ENCODE measurements around the gene TMEM209. TPM values are rescaled to one million over a fixed set of nuclear protein-coding genes. Genes with fewer than 3 reads are reported as not detected.

TMEM209 gene
- total RNA-seq, 2 donors from 2014 or later: 46.1 to 58.2 TPM

GRCh38 chr7:130143334-130143732, 61.9 kb downstream of the TMEM209 start:
- ATAC-seq (replicated peaks in 1 of 2) (no peak), DNase-seq (no peak)
- no peaks in the 10 kb centered on the region for H3K36me3 Mint-ChIP-seq (ENCODE audit: insufficient read depth in 2 of 2)
- peaks cover 4% of the 10 kb centered on the region for H3K4me1 Mint-ChIP-seq (ENCODE audit: low read depth)
- peaks cover 13% of the 10 kb centered on the region for H3K27me3 Mint-ChIP-seq (ENCODE audit: low read depth)
- no peaks in the 10 kb centered on the region for H3K9me3 Mint-ChIP-seq
- no peak overlapping the region for H3K27ac Mint-ChIP-seq
- H3K4me3 Mint-ChIP-seq: no peak overlapping the region

- Mint-ChIP-seq H3K4me3 (no peak overlapping the region), H3K36me3 (ENCODE audit: insufficient read depth in 2 of 2) (no peaks in the 10 kb centered on the region), H3K27me3 (ENCODE audit: low read depth) (peaks cover 9% of the 10 kb centered on the region), H3K4me1 (ENCODE audit: low read depth) (peaks cover 4% of the 10 kb centered on the region), H3K9me3 (no peaks in the 10 kb centered on the region), H3K27ac (no peak overlapping the region)
- DNase-seq (no peak), ATAC-seq (replicated peaks in 1 of 2) (no peak)
Observed at GRCh38 chr7:130142654-130143333, 62.4 kb downstream of the TMEM209 start.

GRCh38 chr7:130141884-130142653, 63.1 kb downstream of the TMEM209 start:
- no peak for ATAC-seq (replicated peaks in 1 of 2)
- Mint-ChIP-seq H3K9me3 (no peaks in the 10 kb centered on the region), H3K4me3 (peak overlapping the region; percentile 57 to 74)

GRCh38 chr7:130141161-130141883, 63.9 kb downstream of the TMEM209 start:
- ATAC-seq (replicated peaks in 1 of 2) (peak; percentile 50 to 61), DNase-seq (no peak)
- no peak overlapping the region for H3K27ac Mint-ChIP-seq
- H3K4me3 Mint-ChIP-seq: peak overlapping the region; percentile 57 to 74
- H3K4me1 Mint-ChIP-seq (ENCODE audit: low read depth): peaks cover 12% of the 10 kb centered on the region
- peaks cover 9% of the 10 kb centered on the region for H3K27me3 Mint-ChIP-seq (ENCODE audit: low read depth)
- H3K36me3 Mint-ChIP-seq (ENCODE audit: insufficient read depth in 2 of 2): no peaks in the 10 kb centered on the region
- no peaks in the 10 kb centered on the region for H3K9me3 Mint-ChIP-seq

More at GRCh38 chr7:130141884-130142653, 63.1 kb downstream of the TMEM209 start:
- Mint-ChIP-seq H3K27me3 (ENCODE audit: low read depth) (peaks cover 9% of the 10 kb centered on the region), H3K4me1 (ENCODE audit: low read depth) (peaks cover 5% of the 10 kb centered on the region), H3K27ac (no peak overlapping the region), H3K36me3 (ENCODE audit: insufficient read depth in 2 of 2) (no peaks in the 10 kb centered on the region)
- DNase-seq: no peak

GRCh38 chr7:130140551-130141160, 64.5 kb downstream of the TMEM209 start:
- H3K36me3 Mint-ChIP-seq (ENCODE audit: insufficient read depth in 2 of 2): no peaks in the 10 kb centered on the region
- peaks cover 9% of the 10 kb centered on the region for H3K27me3 Mint-ChIP-seq (ENCODE audit: low read depth)
- ATAC-seq (replicated peaks in 1 of 2) (no peak), DNase-seq (no peak)
- H3K4me1 Mint-ChIP-seq (ENCODE audit: low read depth): peaks cover 19% of the 10 kb centered on the region
- peak overlapping the region; percentile 57 to 74 for H3K4me3 Mint-ChIP-seq
- H3K9me3 Mint-ChIP-seq: no peaks in the 10 kb centered on the region
- no peak overlapping the region for H3K27ac Mint-ChIP-seq

- H3K27ac Mint-ChIP-seq: no peak overlapping the region
- no peaks in the 10 kb centered on the region for H3K36me3 Mint-ChIP-seq (ENCODE audit: insufficient read depth in 2 of 2)
- H3K4me3 Mint-ChIP-seq: no peak overlapping the region
- peaks cover 23% of the 10 kb centered on the region for H3K4me1 Mint-ChIP-seq (ENCODE audit: low read depth)
- no peak for ATAC-seq (replicated peaks in 1 of 2)
- no peaks in the 10 kb centered on the region for H3K9me3 Mint-ChIP-seq
- peaks cover 9% of the 10 kb centered on the region for H3K27me3 Mint-ChIP-seq (ENCODE audit: low read depth)
- DNase-seq: no peak
Observed at GRCh38 chr7:130139193-130139960, 65.8 kb downstream of the TMEM209 start.

- H3K27ac Mint-ChIP-seq: no peak overlapping the region
- DNase-seq (no peak), ATAC-seq (replicated peaks in 1 of 2) (no peak)
- H3K36me3 Mint-ChIP-seq (ENCODE audit: insufficient read depth in 2 of 2): no peaks in the 10 kb centered on the region
- no peak overlapping the region for H3K4me3 Mint-ChIP-seq
- H3K4me1 Mint-ChIP-seq (ENCODE audit: low read depth): peaks cover 23% of the 10 kb centered on the region
- no peaks in the 10 kb centered on the region for H3K9me3 Mint-ChIP-seq
- H3K27me3 Mint-ChIP-seq (ENCODE audit: low read depth): no peaks in the 10 kb centered on the region
Observed at GRCh38 chr7:130137207-130137606, 68.0 kb downstream of the TMEM209 start.

- Mint-ChIP-seq H3K27me3 (ENCODE audit: low read depth) (no peaks in the 10 kb centered on the region), H3K27ac (no peak overlapping the region), H3K9me3 (no peaks in the 10 kb centered on the region), H3K4me3 (no peak overlapping the region), H3K36me3 (ENCODE audit: insufficient read depth in 2 of 2) (no peaks in the 10 kb centered on the region), H3K4me1 (ENCODE audit: low read depth) (peaks cover 22% of the 10 kb centered on the region)
- DNase-seq: no peak
- no peak for ATAC-seq (replicated peaks in 1 of 2)
Observed at GRCh38 chr7:130136579-130137167, 68.5 kb downstream of the TMEM209 start.

- Mint-ChIP-seq H3K4me1 (ENCODE audit: low read depth) (peaks cover 18% of the 10 kb centered on the region), H3K27ac (no peak overlapping the region), H3K4me3 (no peak overlapping the region), H3K27me3 (ENCODE audit: low read depth) (no peaks in the 10 kb centered on the region), H3K36me3 (ENCODE audit: insufficient read depth in 2 of 2) (no peaks in the 10 kb centered on the region), H3K9me3 (no peaks in the 10 kb centered on the region)
- ATAC-seq (replicated peaks in 1 of 2) (no peak), DNase-seq (no peak)
Observed at GRCh38 chr7:130135208-130136205, 69.7 kb downstream of the TMEM209 start.

- Mint-ChIP-seq H3K4me3 (no peak overlapping the region), H3K4me1 (ENCODE audit: low read depth) (peaks cover 18% of the 10 kb centered on the region), H3K9me3 (no peaks in the 10 kb centered on the region), H3K27ac (no peak overlapping the region), H3K36me3 (ENCODE audit: insufficient read depth in 2 of 2) (peaks cover 0 to 2% of the 10 kb centered on the region in 2 donors), H3K27me3 (ENCODE audit: low read depth) (no peaks in the 10 kb centered on the region)
- DNase-seq (no peak), ATAC-seq (replicated peaks in 1 of 2) (no peak)
Observed at GRCh38 chr7:130134726-130135125, 70.5 kb downstream of the TMEM209 start.

GRCh38 chr7:130134106-130134636, 71.0 kb downstream of the TMEM209 start:
- Mint-ChIP-seq H3K9me3 (no peaks in the 10 kb centered on the region), H3K4me1 (ENCODE audit: low read depth) (peaks cover 18% of the 10 kb centered on the region), H3K36me3 (ENCODE audit: insufficient read depth in 2 of 2) (peaks cover 0 to 2% of the 10 kb centered on the region in 2 donors), H3K27me3 (ENCODE audit: low read depth) (no peaks in the 10 kb centered on the region), H3K4me3 (no peak overlapping the region), H3K27ac (no peak overlapping the region)
- no peak for ATAC-seq (replicated peaks in 1 of 2)
- no peak for DNase-seq
